Neuron (in vitro differentiated cells): Measurements from ENCODE around the gene DCAF6.

Source experiments
- H2AFZ ChIP-seq: one replicate; pipeline ENCODE4 v1.6.1; 2013; ENCODE audit warnings: low read depth, mild to moderate bottlenecking, inconsistent platforms, low read length, moderate library complexity
- H3K27me3 ChIP-seq: one replicate; pipeline ENCODE4 v1.6.1; 2013; ENCODE audit warnings: low read length; ENCODE audit not compliant: insufficient read depth
- H3K36me3 ChIP-seq: one replicate; pipeline ENCODE4 v1.6.1; 2013; ENCODE audit warnings: low read length; ENCODE audit not compliant: insufficient read depth
- H3K4me1 ChIP-seq: one replicate; pipeline ENCODE4 v1.6.1; 2013; ENCODE audit warnings: low read length; ENCODE audit not compliant: insufficient read depth
- H3K4me3 ChIP-seq: 2 replicates; pipeline ENCODE4 v1.5.1; 2013; ENCODE audit warnings: mild to moderate bottlenecking, low read length, moderate library complexity
- H3K9me3 ChIP-seq: one replicate; pipeline ENCODE4 v1.6.1; 2013; ENCODE audit warnings: low read length

DCAF6 gene

GRCh38 chr1:168125051-168125450 is 188.6 kb downstream of the DCAF6 start:
- H3K36me3 ChIP-seq: peaks cover 50% of the 10 kb centered on the region
- H3K4me3 ChIP-seq: no peak overlapping the region
- peaks cover 11% of the 10 kb centered on the region for H3K9me3 ChIP-seq
- no peaks in the 10 kb centered on the region for H3K4me1 ChIP-seq
- no peak overlapping the region for H2AFZ ChIP-seq
- H3K27me3 ChIP-seq: no peaks in the 10 kb centered on the region
